ENCODE measurements around the gene ITGA2B. TPM values are rescaled to one million over a fixed set of nuclear protein-coding genes. Genes with fewer than 3 reads are reported as not detected.
A peak's percentile ranks its signal among the peaks of the same experiment; 100 is the strongest.

ITGA2B gene
- total and polyA plus RNA-seq, 10 of the 15 experiments (the other 5 are each of a cell fraction or from before 2014, with no cell fraction given) = 0.04 to 0.51 (median 0.21) TPM; not detected in 1

DNA sequence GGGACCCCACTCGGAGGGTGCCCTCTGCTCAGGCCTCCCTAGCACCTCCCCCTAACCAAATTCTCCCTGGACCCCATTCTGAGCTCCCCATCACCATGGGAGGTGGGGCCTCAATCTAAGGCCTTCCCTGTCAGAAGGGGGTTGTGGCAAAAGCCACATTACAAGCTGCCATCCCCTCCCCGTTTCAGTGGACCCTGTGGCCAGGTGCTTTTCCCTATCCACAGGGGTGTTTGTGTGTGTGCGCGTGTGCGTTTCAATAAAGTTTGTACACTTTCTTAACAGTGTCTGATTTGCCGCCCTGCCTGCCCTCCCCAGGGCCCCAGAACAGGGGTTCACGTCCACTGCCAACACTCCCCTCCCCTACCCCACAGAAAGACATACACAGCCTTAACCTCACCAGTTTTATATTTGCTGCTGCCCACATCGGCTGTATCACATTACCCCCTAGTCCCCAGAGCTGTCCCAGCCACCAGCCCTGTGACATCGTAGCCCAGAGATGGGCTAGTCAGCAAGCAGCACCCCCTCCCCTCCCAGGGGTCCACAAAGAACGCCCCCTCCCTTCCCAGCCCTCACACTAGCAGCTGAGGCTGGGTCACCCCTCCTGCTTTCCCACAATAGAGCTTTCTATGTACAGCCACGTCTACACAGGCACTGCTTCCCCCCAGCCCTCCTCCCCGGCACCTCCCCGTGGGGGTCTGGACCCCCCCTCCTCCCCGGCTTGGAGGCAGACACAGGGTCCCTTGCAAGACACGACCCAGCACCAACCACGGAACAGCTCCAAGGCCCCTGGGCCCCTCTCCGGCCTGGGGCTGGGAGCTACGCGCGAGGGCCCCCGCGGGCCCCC, 36.4 kb downstream of the ITGA2B start:
- peaks cover 18 to 20% of the 10 kb centered on the region in 2 experiments; a peak in 3 of 4 replicates for H3K36me3 ChIP-seq (ENCODE audit: control insufficient read depth in 2 of 2, insufficient read depth in 2 of 2, low read length in 1 of 2)
- no peak overlapping the region for H3K27ac ChIP-seq (ENCODE audit: control insufficient read depth, insufficient read depth)
- no peak overlapping the region for H2AFZ ChIP-seq (ENCODE audit: control insufficient read depth, low read depth, low read length)
- TF ChIP-seq, protein P1, sequence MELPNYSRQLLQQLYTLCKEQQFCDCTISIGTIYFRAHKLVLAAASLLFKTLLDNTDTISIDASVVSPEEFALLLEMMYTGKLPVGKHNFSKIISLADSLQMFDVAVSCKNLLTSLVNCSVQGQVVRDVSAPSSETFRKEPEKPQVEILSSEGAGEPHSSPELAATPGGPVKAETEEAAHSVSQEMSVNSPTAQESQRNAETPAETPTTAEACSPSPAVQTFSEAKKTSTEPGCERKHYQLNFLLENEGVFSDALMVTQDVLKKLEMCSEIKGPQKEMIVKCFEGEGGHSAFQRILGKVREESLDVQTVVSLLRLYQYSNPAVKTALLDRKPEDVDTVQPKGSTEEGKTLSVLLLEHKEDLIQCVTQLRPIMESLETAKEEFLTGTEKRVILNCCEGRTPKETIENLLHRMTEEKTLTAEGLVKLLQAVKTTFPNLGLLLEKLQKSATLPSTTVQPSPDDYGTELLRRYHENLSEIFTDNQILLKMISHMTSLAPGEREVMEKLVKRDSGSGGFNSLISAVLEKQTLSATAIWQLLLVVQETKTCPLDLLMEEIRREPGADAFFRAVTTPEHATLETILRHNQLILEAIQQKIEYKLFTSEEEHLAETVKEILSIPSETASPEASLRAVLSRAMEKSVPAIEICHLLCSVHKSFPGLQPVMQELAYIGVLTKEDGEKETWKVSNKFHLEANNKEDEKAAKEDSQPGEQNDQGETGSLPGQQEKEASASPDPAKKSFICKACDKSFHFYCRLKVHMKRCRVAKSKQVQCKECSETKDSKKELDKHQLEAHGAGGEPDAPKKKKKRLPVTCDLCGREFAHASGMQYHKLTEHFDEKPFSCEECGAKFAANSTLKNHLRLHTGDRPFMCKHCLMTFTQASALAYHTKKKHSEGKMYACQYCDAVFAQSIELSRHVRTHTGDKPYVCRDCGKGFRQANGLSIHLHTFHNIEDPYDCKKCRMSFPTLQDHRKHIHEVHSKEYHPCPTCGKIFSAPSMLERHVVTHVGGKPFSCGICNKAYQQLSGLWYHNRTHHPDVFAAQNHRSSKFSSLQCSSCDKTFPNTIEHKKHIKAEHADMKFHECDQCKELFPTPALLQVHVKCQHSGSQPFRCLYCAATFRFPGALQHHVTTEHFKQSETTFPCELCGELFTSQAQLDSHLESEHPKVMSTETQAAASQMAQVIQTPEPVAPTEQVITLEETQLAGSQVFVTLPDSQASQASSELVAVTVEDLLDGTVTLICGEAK (IDR thresholded peaks at IDR 0.05; ENCODE audit: borderline replicate concordance) = peak; percentile 38; the same call in 1 of the 2 replicates
- TF ChIP-seq MTA3 (IDR thresholded peaks at IDR 0.05; ENCODE audit: borderline replicate concordance, low read length) (0 out of 2 replicates have a peak, but pooled peaks have one; percentile 7), HDGF (IDR thresholded peaks at IDR 0.05) (no peak)
- H3K9ac ChIP-seq (ENCODE audit: control insufficient read depth, insufficient read depth, low read length) = no peak overlapping the region
- no peaks in the 10 kb centered on the region; a peak in 1 of 4 replicates for H3K27me3 ChIP-seq (replicated peaks in 1 of 2; ENCODE audit: control insufficient read depth in 2 of 2, insufficient read depth in 2 of 2, low read length in 1 of 2)
- ChIA-PET RAD21 (ENCODE audit: unreplicated experiment) (interaction anchor here (1.4 to 1.6 kb wide), 2 partner anchors 11 to 136 kb away, joined by 4 read pairs; partner anchors contain the start of gene FAM171A2), CTCF (interaction anchor here (1.0 to 12.5 kb wide), 4 partner anchors 10 to 143 kb away, joined by 3 to 154 read pairs (median 6); partner anchors contain the start of gene FAM171A2), POLR2A (no interaction called here), SMC1A (ENCODE audit: uncharacterized antibody, unreplicated experiment) (interaction anchor here (0.8 to 1.6 kb wide), 2 partner anchors 161 to 170 kb away, joined by 3 to 4 read pairs; no protein-coding TSS in a partner anchor)
- intact Hi-C loops (cut with micrococcal nuclease; ENCODE audit: unreplicated experiment) (no loop called here), in situ Hi-C loops (cut with MboI) (no loop called here)
- BruUV-seq (replicated peaks) = no TSS peak
- ATAC-seq (no peak), DNase-seq (ENCODE audit: low read depth, low spot score) (no peak), FAIRE-seq (no peak)
- H4K20me1 ChIP-seq (ENCODE audit: control insufficient read depth, insufficient read depth) = no peaks in the 10 kb centered on the region
- peaks cover 18% of the 10 kb centered on the region for H3K79me2 ChIP-seq (ENCODE audit: control insufficient read depth, insufficient read depth, low read length)
- 56% methylated on average over 18 of the region's 22 CpGs for WGBS (ENCODE audit: insufficient coverage, insufficient replicate concordance, low lambda C conversion rate, missing lambda C conversion rate)
- peak overlapping the region; percentile 42; the same call in 1 of the 2 replicates for H3K4me2 ChIP-seq (ENCODE audit: control insufficient read depth, insufficient read depth)
- no peaks in the 10 kb centered on the region for H3K9me3 ChIP-seq (replicated peaks; ENCODE audit: control insufficient read depth, insufficient read depth, low read length)
- peaks cover 26% of the 10 kb centered on the region for H3K4me1 ChIP-seq (ENCODE audit: control insufficient read depth, insufficient read depth, low read length)
- H3K4me3 ChIP-seq = no peak overlapping the region

All from GM12878 (cell line).